IMR-90 (cell line): ENCODE results near the gene CLIC3. TPM values are rescaled to one million over a fixed set of nuclear protein-coding genes. Genes with fewer than 3 reads are reported as not detected.
A peak's percentile ranks its signal among the peaks of the same experiment; 100 is the strongest.

Experiments used
- ATAC-seq: fragments of 200-7000 bp; cut with Tn5 transposase; 2 replicates; pipeline ENCODE4 v1.9.1; 2020; ENCODE audit warnings: low read depth, mild to moderate bottlenecking, moderate library complexity
- BruUV-seq: library from RNA; stranded (reverse); fragments of 400-500 nt; replicated peaks from 2 replicates; lab custom pipeline; 2021; lab: Mats Ljungman, UMichigan
- CTCF ChIA-PET: fragments of 300-600 bp; formaldehyde crosslinking; extraction: SDS; loops from one replicate; lab custom pipeline; 2021; ENCODE audit warnings: antibody characterized with exemption; lab: Yijun Ruan, JAX
- POLR2A ChIA-PET: fragments of 300-600 bp; sonication (Branson Sonifier 250); formaldehyde crosslinking; loops from one replicate; lab custom pipeline; 2022; ENCODE audit warnings: antibody characterized with exemption; ENCODE audit not compliant: unreplicated experiment; lab: Charles Lee
- DNase-seq: peaks from one replicate; pipeline ENCODE4 v3.0.0; 2013
- H2AFZ ChIP-seq: replicated peaks from 2 replicates; pipeline ENCODE3; 2013; ENCODE audit warnings: low read length, mild to moderate bottlenecking; ENCODE audit not compliant: poor library complexity
- H2AK5ac ChIP-seq: 2 replicates; pipeline ENCODE4 v1.6.1; 2013; ENCODE audit warnings: low read depth, low read length, inconsistent platforms
- H2AK9ac ChIP-seq: replicated peaks from 2 replicates; pipeline ENCODE3; 2013; ENCODE audit warnings: mild to moderate bottlenecking, low read depth, low read length, moderate library complexity; ENCODE audit not compliant: poor library complexity
- H2BK120ac ChIP-seq: 2 replicates; pipeline ENCODE4 v1.6.1; 2013; ENCODE audit warnings: low read depth, low read length, inconsistent platforms
- H2BK15ac ChIP-seq: 3 replicates; pipeline ENCODE4 v1.6.1; 2013; ENCODE audit warnings: low read depth, low read length, inconsistent platforms
- H2BK20ac ChIP-seq: 2 replicates; pipeline ENCODE4 v1.6.1; 2013; ENCODE audit warnings: low read depth, mild to moderate bottlenecking, inconsistent platforms, low read length, moderate library complexity
- H2BK5ac ChIP-seq: 2 replicates; pipeline ENCODE4 v1.6.1; 2013; ENCODE audit warnings: mild to moderate bottlenecking, low read depth, low read length, inconsistent platforms; ENCODE audit not compliant: poor library complexity, severe bottlenecking
- H3K14ac ChIP-seq: replicated peaks from 2 replicates; pipeline ENCODE4 v1.6.1; 2013; ENCODE audit warnings: low read depth, low read length, inconsistent platforms
- H3K18ac ChIP-seq: 2 replicates; pipeline ENCODE4 v1.6.1; 2013; ENCODE audit warnings: low read depth, low read length, control low read depth
- H3K23ac ChIP-seq: 2 replicates; pipeline ENCODE4 v1.6.1; 2013; ENCODE audit warnings: low read depth, low read length, inconsistent platforms
- H3K27ac ChIP-seq: 2 replicates; pipeline ENCODE4 v1.5.1; 2013; ENCODE audit warnings: mild to moderate bottlenecking, control low read depth, low read length; ENCODE audit not compliant: insufficient read depth
- H3K27me3 ChIP-seq: 2 replicates; pipeline ENCODE4 v1.6.1; 2013; ENCODE audit warnings: low read length; ENCODE audit not compliant: control insufficient read depth, insufficient read depth
- H3K36me3 ChIP-seq: 2 replicates; pipeline ENCODE4 v1.6.1; 2013; ENCODE audit warnings: low read length, mixed read lengths; ENCODE audit not compliant: control insufficient read depth, insufficient read depth
- H3K4ac ChIP-seq: 2 replicates; pipeline ENCODE4 v1.6.1; 2013; ENCODE audit warnings: low read depth, low read length, inconsistent platforms
- H3K4me1 ChIP-seq: 2 replicates; pipeline ENCODE4 v1.6.1; 2013; ENCODE audit warnings: low read length, mixed read lengths; ENCODE audit not compliant: control insufficient read depth, insufficient read depth
- H3K4me2 ChIP-seq: 2 replicates; pipeline ENCODE4 v1.6.1; 2013; ENCODE audit warnings: low read depth, mild to moderate bottlenecking, control low read depth, low read length, moderate library complexity
- H3K4me3 ChIP-seq: 2 replicates; pipeline ENCODE4 v1.5.1; 2013; ENCODE audit warnings: low read depth, mild to moderate bottlenecking, control low read depth, low read length, moderate library complexity; ENCODE audit not compliant: insufficient read depth
- H3K56ac ChIP-seq: 2 replicates; pipeline ENCODE4 v1.6.1; 2013; ENCODE audit warnings: low read length, inconsistent platforms; ENCODE audit not compliant: insufficient read depth; ENCODE audit errors: extremely low read depth
- H3K79me1 ChIP-seq, 2 experiments: 2 replicates each; pipeline ENCODE4 v1.6.1; 2013; ENCODE audit warnings: low read length in 2 of 2, inconsistent platforms in 1 of 2, low read depth in 1 of 2
- H3K9ac ChIP-seq: 2 replicates; pipeline ENCODE4 v1.6.1; 2013; ENCODE audit warnings: low read depth, low read length, control low read depth
- H3K9me1 ChIP-seq: 2 replicates; pipeline ENCODE4 v1.6.1; 2013; ENCODE audit warnings: low read length, inconsistent platforms; ENCODE audit not compliant: insufficient read depth
- H3K9me3 ChIP-seq: 2 replicates; pipeline ENCODE4 v1.6.1; 2013; ENCODE audit warnings: low read length; ENCODE audit not compliant: control insufficient read depth, insufficient read depth
- H4K20me1 ChIP-seq: 2 replicates; pipeline ENCODE4 v1.6.1; 2013; ENCODE audit warnings: low read length, inconsistent platforms; ENCODE audit not compliant: insufficient read depth
- H4K5ac ChIP-seq: 2 replicates; pipeline ENCODE4 v1.6.1; 2013; ENCODE audit warnings: mild to moderate bottlenecking, low read depth, low read length, control low read depth
- H4K8ac ChIP-seq, 2 experiments: 2 replicates each; pipeline ENCODE4 v1.6.1; 2013; ENCODE audit warnings: low read depth in 2 of 2, low read length in 2 of 2, control low read depth in 1 of 2, inconsistent platforms in 1 of 2
- H4K91ac ChIP-seq: 2 replicates; pipeline ENCODE4 v1.6.1; 2013; ENCODE audit warnings: low read depth, low read length, inconsistent platforms; ENCODE audit not compliant: insufficient read depth
- BHLHE40 ChIP-seq: fragments of 150-350 bp; IDR thresholded peaks from 2 replicates; pipeline ENCODE4 v1.6.1; 2016; ENCODE audit warnings: mild to moderate bottlenecking, low read depth, low read length
- CEBPB ChIP-seq: IDR thresholded peaks from 2 replicates; pipeline ENCODE4 v1.6.1; 2012; ENCODE audit warnings: low read depth, low read length, improper control_type of control experiment
- FOS ChIP-seq: fragments of 150-350 bp; IDR thresholded peaks from 2 replicates; pipeline ENCODE4 v1.6.1; 2016; ENCODE audit warnings: low read depth, low read length
- MAFK ChIP-seq: IDR thresholded peaks from 2 replicates; pipeline ENCODE4 v1.6.1; 2012; ENCODE audit warnings: low read depth, low read length, improper control_type of control experiment
- MAZ ChIP-seq: IDR thresholded peaks from 2 replicates; pipeline ENCODE4 v1.6.1; 2012; ENCODE audit warnings: low read depth, mild to moderate bottlenecking, low read length, improper control_type of control experiment, moderate library complexity, borderline replicate concordance
- MXI1 ChIP-seq: IDR thresholded peaks from 2 replicates; pipeline ENCODE4 v1.6.1; 2012; ENCODE audit warnings: low read depth, mild to moderate bottlenecking, low read length, moderate library complexity, borderline replicate concordance
- NFE2L2 ChIP-seq: fragments of 150-350 bp; IDR thresholded peaks from 2 replicates; pipeline ENCODE4 v1.6.1; 2016; ENCODE audit warnings: low read depth, mild to moderate bottlenecking, low read length
- POLR2A ChIP-seq: IDR thresholded peaks from 2 replicates; pipeline ENCODE4 v1.6.1; 2012; ENCODE audit warnings: mild to moderate bottlenecking, low read depth, low read length
- RAD21 ChIP-seq: IDR thresholded peaks from 2 replicates; pipeline ENCODE4 v1.6.1; 2012; ENCODE audit warnings: low read length, improper control_type of control experiment
- RCOR1 ChIP-seq: IDR thresholded peaks from 2 replicates; pipeline ENCODE4 v1.6.1; 2012; ENCODE audit warnings: mild to moderate bottlenecking, low read length, improper control_type of control experiment; ENCODE audit not compliant: insufficient replicate concordance
- RFX5 ChIP-seq: IDR thresholded peaks from 2 replicates; pipeline ENCODE4 v1.8.0; 2012; ENCODE audit warnings: low read depth, mild to moderate bottlenecking, low read length, moderate library complexity
- SMC3 ChIP-seq: fragments of 150-350 bp; IDR thresholded peaks from 2 replicates; pipeline ENCODE4 v1.6.1; 2016; ENCODE audit warnings: low read depth, mild to moderate bottlenecking, antibody characterized with exemption, low read length, moderate library complexity
- WGBS, 2 experiments: methylation state at CpG; one replicate each; pipeline versions ENCODE4 v1.1.5 to v1.1.7; 2013; ENCODE audit warnings: missing lambda C conversion rate in 2 of 2; ENCODE audit not compliant: insufficient read length in 1 of 2; ENCODE audit errors: extremely low coverage in 2 of 2; 5-methylcytosine and 5-hydroxymethylcytosine counted together
- dilution Hi-C: fragments of 300-500 bp; cut with HindIII; formaldehyde crosslinking; loops from one replicate; pipeline ENCODE4 v1.14.3; 2018; ENCODE audit warnings: low sequenced_read_pairs; ENCODE audit not compliant: unreplicated experiment
- in situ Hi-C: fragments of 300-500 bp; cut with MboI; formaldehyde crosslinking; loops from 3 replicates; pipeline ENCODE4 v1.14.3; 2019; ENCODE audit warnings: low sequenced_read_pairs, inconsistent platforms, mixed read lengths
- intact Hi-C: fragments of 100-400 bp; cut with micrococcal nuclease; formaldehyde crosslinking; loops from 2 replicates; pipeline ENCODE4 v1.10.0; 2022
- polyA plus RNA-seq, 3 experiments: library from polyadenylated mRNA; depleted of rRNA; stranded (reverse); fragments of >200 nt; gene quantifications; 2 replicates each; pipeline ENCODE4 v1.2.3, GENCODE V29; 2012; ENCODE audit warnings: low replicate concordance in 1 of 3
- total RNA-seq: library from RNA; depleted of rRNA; stranded (reverse); fragments of >200 nt; gene quantifications from 2 replicates; pipeline ENCODE4 v1.2.3, GENCODE V29; 2012
- TF ChIP-seq, protein P1 (sequence below): fragments of 150-350 bp; IDR thresholded peaks from 2 replicates; pipeline ENCODE4 v1.6.1; 2016; ENCODE audit warnings: low read depth, mild to moderate bottlenecking, low read length, moderate library complexity, borderline replicate concordance
- TF ChIP-seq, protein P2 (sequence below): fragments of 150-350 bp; IDR thresholded peaks from 2 replicates; pipeline ENCODE4 v1.6.1; 2017; ENCODE audit warnings: mild to moderate bottlenecking, antibody characterized with exemption, low read length, low read depth
- TF ChIP-seq, protein P3 (sequence below): conservative IDR thresholded peaks from 2 replicates; pipeline ENCODE4 v1.5.1; 2012; ENCODE audit warnings: mild to moderate bottlenecking, low read depth, low read length, improper control_type of control experiment

CLIC3 gene
- total and polyA plus RNA-seq, 2 of the 4 experiments (the other 2 are of a cell fraction) = 0.18 to 1.7 TPM

DNA sequence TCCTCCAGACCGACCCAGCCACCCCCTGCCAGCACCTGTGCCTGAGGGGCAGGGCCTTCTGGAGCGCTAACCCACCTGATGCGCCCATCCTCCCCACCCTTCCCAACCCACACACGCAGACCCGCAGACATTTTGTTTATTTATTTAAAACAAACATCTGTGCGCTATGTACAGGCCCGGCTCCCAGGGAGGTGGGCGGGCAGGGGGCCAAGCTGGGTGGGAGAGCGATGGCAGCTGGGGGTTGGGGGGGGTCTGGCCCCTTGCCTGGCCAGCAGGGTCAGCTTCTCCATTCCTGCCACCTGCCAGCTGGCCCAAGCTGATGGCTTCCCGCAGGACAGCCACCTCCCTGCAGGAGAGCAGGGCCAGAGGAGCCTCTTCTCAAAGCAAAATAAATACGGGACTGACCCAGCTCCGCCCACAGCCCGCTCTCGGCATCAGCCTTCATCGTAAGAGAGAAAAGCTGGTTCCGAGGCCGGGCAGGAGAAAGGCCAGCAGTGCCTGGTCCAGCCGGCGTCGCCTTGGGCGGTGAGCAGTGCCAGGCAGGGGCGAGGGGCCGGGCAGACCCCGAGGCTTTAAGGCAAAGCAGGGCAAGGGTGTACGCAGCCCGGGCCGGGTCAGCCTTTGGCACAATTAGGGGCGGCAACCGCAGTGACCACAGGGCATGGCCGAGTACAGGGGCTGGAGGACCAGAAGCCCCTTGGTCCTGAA, 10.9 kb upstream of the CLIC3 start:
- H2AK9ac ChIP-seq = peak overlapping the region; percentile 74
- peaks cover 11% of the 10 kb centered on the region for H3K4me1 ChIP-seq
- no peaks in the 10 kb centered on the region for H3K79me1 ChIP-seq
- dilution Hi-C loops (no loop called here), in situ Hi-C loops (no loop called here), intact Hi-C loops (loop anchor here (2.0 kb wide), 1 partner anchor 22 kb away; the partner anchor contains the start of gene ABCA2)
- H2AFZ ChIP-seq = peak overlapping the region; percentile 51
- no peak overlapping the region for H4K91ac ChIP-seq
- 0 out of 2 replicates have a peak overlapping the region, but pooled peaks have one; percentile 10 for H2AK5ac ChIP-seq
- POLR2A ChIA-PET = no interaction called here
- H3K4ac ChIP-seq = no peak overlapping the region
- no peak overlapping the region for H2BK120ac ChIP-seq
- no TSS peak for BruUV-seq
- peak; percentile 89 for ATAC-seq
- no peak overlapping the region for H3K56ac ChIP-seq
- no peak overlapping the region for H3K27ac ChIP-seq
- H4K20me1 ChIP-seq = peaks cover 8% of the 10 kb centered on the region
- H3K9me3 ChIP-seq = no peaks in the 10 kb centered on the region
- no peak overlapping the region for H4K8ac ChIP-seq
- 0 out of 2 replicates have a peak overlapping the region, but pooled peaks have one; percentile 5 for H3K4me2 ChIP-seq
- H4K5ac ChIP-seq = no peak overlapping the region
- no peak overlapping the region for H3K18ac ChIP-seq
- CTCF ChIA-PET = interaction anchor here (0.6 to 0.9 kb wide), 2 partner anchors 22 to 27 kb away, joined by 3 read pairs; no protein-coding TSS in a partner anchor
- peaks cover 18% of the 10 kb centered on the region for H3K36me3 ChIP-seq
- H3K23ac ChIP-seq = no peak overlapping the region
- no peak overlapping the region for H2BK20ac ChIP-seq
- H3K27me3 ChIP-seq = no peaks in the 10 kb centered on the region
- peaks cover 5% of the 10 kb centered on the region; the same call in 1 of the 2 replicates for H3K9me1 ChIP-seq
- no peak overlapping the region for H2BK15ac ChIP-seq
- H3K14ac ChIP-seq = no peak overlapping the region
- no peak overlapping the region for H3K9ac ChIP-seq
- no peak overlapping the region for H2BK5ac ChIP-seq
- 51% methylated on average over 10 of the region's 30 CpGs; no CpG with 5 or more reads in 1 of the 2 experiments for WGBS, 2 experiments
- DNase-seq = peak; percentile 61
- no peak overlapping the region for H3K4me3 ChIP-seq
- no peak for TF ChIP-seq BHLHE40
- TF ChIP-seq, protein P1, sequence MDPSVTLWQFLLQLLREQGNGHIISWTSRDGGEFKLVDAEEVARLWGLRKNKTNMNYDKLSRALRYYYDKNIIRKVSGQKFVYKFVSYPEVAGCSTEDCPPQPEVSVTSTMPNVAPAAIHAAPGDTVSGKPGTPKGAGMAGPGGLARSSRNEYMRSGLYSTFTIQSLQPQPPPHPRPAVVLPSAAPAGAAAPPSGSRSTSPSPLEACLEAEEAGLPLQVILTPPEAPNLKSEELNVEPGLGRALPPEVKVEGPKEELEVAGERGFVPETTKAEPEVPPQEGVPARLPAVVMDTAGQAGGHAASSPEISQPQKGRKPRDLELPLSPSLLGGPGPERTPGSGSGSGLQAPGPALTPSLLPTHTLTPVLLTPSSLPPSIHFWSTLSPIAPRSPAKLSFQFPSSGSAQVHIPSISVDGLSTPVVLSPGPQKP = no peak
- TF ChIP-seq RCOR1 = peak; percentile 75
- no peak for TF ChIP-seq MAFK
- no peak for TF ChIP-seq POLR2A
- no peak for TF ChIP-seq RFX5
- TF ChIP-seq FOS = no peak
- TF ChIP-seq MAZ = peak; percentile 11; the same call in 1 of the 2 replicates
- TF ChIP-seq RAD21 = no peak
- TF ChIP-seq, protein P2, sequence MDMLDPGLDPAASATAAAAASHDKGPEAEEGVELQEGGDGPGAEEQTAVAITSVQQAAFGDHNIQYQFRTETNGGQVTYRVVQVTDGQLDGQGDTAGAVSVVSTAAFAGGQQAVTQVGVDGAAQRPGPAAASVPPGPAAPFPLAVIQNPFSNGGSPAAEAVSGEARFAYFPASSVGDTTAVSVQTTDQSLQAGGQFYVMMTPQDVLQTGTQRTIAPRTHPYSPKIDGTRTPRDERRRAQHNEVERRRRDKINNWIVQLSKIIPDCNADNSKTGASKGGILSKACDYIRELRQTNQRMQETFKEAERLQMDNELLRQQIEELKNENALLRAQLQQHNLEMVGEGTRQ = no peak
- TF ChIP-seq MXI1 = no peak
- TF ChIP-seq NFE2L2 = no peak
- TF ChIP-seq CEBPB = no peak
- TF ChIP-seq, protein P3, sequence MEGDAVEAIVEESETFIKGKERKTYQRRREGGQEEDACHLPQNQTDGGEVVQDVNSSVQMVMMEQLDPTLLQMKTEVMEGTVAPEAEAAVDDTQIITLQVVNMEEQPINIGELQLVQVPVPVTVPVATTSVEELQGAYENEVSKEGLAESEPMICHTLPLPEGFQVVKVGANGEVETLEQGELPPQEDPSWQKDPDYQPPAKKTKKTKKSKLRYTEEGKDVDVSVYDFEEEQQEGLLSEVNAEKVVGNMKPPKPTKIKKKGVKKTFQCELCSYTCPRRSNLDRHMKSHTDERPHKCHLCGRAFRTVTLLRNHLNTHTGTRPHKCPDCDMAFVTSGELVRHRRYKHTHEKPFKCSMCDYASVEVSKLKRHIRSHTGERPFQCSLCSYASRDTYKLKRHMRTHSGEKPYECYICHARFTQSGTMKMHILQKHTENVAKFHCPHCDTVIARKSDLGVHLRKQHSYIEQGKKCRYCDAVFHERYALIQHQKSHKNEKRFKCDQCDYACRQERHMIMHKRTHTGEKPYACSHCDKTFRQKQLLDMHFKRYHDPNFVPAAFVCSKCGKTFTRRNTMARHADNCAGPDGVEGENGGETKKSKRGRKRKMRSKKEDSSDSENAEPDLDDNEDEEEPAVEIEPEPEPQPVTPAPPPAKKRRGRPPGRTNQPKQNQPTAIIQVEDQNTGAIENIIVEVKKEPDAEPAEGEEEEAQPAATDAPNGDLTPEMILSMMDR = no peak
- TF ChIP-seq SMC3 = no peak
